Pancreas (tissue), 10 donors: ENCODE data around the gene RNF220. TPM values are rescaled to one million over a fixed set of nuclear protein-coding genes. Genes with fewer than 3 reads are reported as not detected.

Source experiments
- ATAC-seq, 4 donors: fragments of 200-7000 bp; cut with Tn5 transposase; one replicate each; pipeline versions ENCODE4 v1.8.0 to v1.9.1; 2020; ENCODE audit warnings: mild to moderate bottlenecking in 4 of 4, moderate library complexity in 4 of 4
- DNase-seq, 6 donors: peaks; one replicate each; pipeline ENCODE4 v3.0.0-alpha.2; 2020
- FAIRE-seq: peaks from 2 replicates; lab custom pipeline; 2012; peaks lifted over from hg19 to GRCh38; lab: Jason Lieb, UNC
- H3K27ac ChIP-seq, 4 donors: fragments of 200-600 bp; sonication (generic); 1 replicate in 3 of 4; 2 replicates in 1 of 4; pipeline versions ENCODE4 v1.5.0 to v1.8.0; 2020
- H3K27me3 ChIP-seq, 4 donors: fragments of 200-600 bp; one replicate each; pipeline ENCODE4 v1.8.0; 2021
- H3K36me3 ChIP-seq, 3 donors: fragments of 200-600 bp; sonication (generic) in 1 of 3; one replicate each; pipeline versions ENCODE4 v1.5.0 to v1.8.0; 2020 to 2021
- H3K4me1 ChIP-seq, 3 donors: fragments of 200-600 bp; one replicate each; pipeline ENCODE4 v1.8.0; 2021
- H3K4me3 ChIP-seq, 4 donors: fragments of 200-600 bp; sonication (generic) in 2 of 4; one replicate each; pipeline versions ENCODE4 v1.5.0 to v1.8.0; 2020 to 2021
- H3K9me3 ChIP-seq, 4 donors: fragments of 200-600 bp; one replicate each; pipeline ENCODE4 v1.8.0; 2021
- CTCF ChIP-seq, 4 donors: fragments of 200-600 bp; sonication (generic) in 3 of 4; IDR thresholded peaks; one replicate each; pipeline versions ENCODE4 v1.5.0 to v1.8.0; 2021; ENCODE audit warnings: antibody characterized with exemption in 4 of 4
- WGBS, 2 donors: extraction: QIAGEN DNeasy Blood & Tissue Kit; methylation state at CpG; one replicate each; pipeline ENCODE4 v1.1.7; 2013; 5-methylcytosine and 5-hydroxymethylcytosine counted together
- intact Hi-C, 3 donors: fragments of 100-400 bp; cut with DNase I; formaldehyde crosslinking; loops; one replicate each; pipeline versions ENCODE4 v1.11.1 to v1.14.2; 2022
- polyA plus RNA-seq, 2 donors: library from polyadenylated mRNA; stranded (reverse); fragments of 200-250 nt; gene quantifications; one replicate each; pipeline ENCODE4 v1.2.3, GENCODE V29; 2013
- total RNA-seq, 6 donors: library from RNA; stranded (reverse); fragmentation: NEBNext Ultra II Directional in 4 of 6; extraction: Animal tissue kit (Norgen Biotek cat#: 25700) in 4 of 6; gene quantifications; one replicate each; pipeline versions ENCODE4 v1.2.1 to v1.2.4, GENCODE V29; 2021 to 2023
- donor health status: healthy with polysubstance abuse.
- donor health status: DM: no; HTN: no; CAD: no; lungs with moderate emphysema.
- donor health status: DM: no; HTN: no; CAD: no.
- donor health status: control.
- donor health status: control.
- donor health status: Bipolar disorder and iron deficiency.
- donor health status: DM: yes; HTN: yes; CAD: no.
- donor health status: DM: no; HTN: no; CAD: no.
- donor health status: DM: no; HTN: no; CAD: no.
- donor health status: DM: yes; HTN: yes; CAD: no.

Gene RNF220
- total and polyA plus RNA-seq, 8 donors = 22.3 to 43.2 (median 33.0) TPM

GRCh38 chr1:44672961-44673674 lies 268.1 kb downstream of the RNF220 start:
- intact Hi-C loops = no loop called here
- TF ChIP-seq CTCF (IDR thresholded peaks at IDR 0.05) = no peak
- peaks cover 0 to 21% (median 0%) of the 10 kb centered on the region in 3 donors for H3K4me1 ChIP-seq
- H3K27ac ChIP-seq = peak overlapping the region; percentile 92 to 98 (median 97)
- no peaks in the 10 kb centered on the region for H3K36me3 ChIP-seq
- WGBS, 2 donors = 80 to 81% methylated on average over 14 of the region's 14 CpGs
- no peaks in the 10 kb centered on the region for H3K9me3 ChIP-seq
- no peak for FAIRE-seq
- ATAC-seq = no peak
- DNase-seq = peak in 1 of 6 donors; percentile 16
- H3K4me3 ChIP-seq = peak overlapping the region; percentile 36 to 65 (median 54)
- H3K27me3 ChIP-seq = no peaks in the 10 kb centered on the region

- no peaks in the 10 kb centered on the region for H3K27me3 ChIP-seq
- 1% methylated on average over 16 of the region's 16 CpGs for WGBS, 2 donors
- H3K36me3 ChIP-seq = no peaks in the 10 kb centered on the region
- FAIRE-seq (no peak), ATAC-seq (peak in 3 of 4 donors; percentile 0), DNase-seq (no peak)
- no peaks in the 10 kb centered on the region for H3K9me3 ChIP-seq
- peaks cover 0 to 21% (median 0%) of the 10 kb centered on the region in 3 donors for H3K4me1 ChIP-seq
- intact Hi-C loops = no loop called here
- no peak for TF ChIP-seq CTCF (IDR thresholded peaks at IDR 0.05)
- peak overlapping the region; percentile 36 to 65 (median 54) for H3K4me3 ChIP-seq
- H3K27ac ChIP-seq = peak overlapping the region; percentile 92 to 98 (median 97)
These were observed 268.6 kb downstream of the RNF220 start for GRCh38 chr1:44673675-44674112.

- FAIRE-seq (peak; percentile 59), ATAC-seq (peak; percentile 92 to 96 (median 95)), DNase-seq (peak; percentile 96 to 100 (median 100))
- Histone ChIP-seq H3K27me3 (no peaks in the 10 kb centered on the region), H3K4me3 (peak within 1 kb of the TSS; percentile 36 to 65 (median 54)), H3K36me3 (no peaks in the 10 kb centered on the region), H3K27ac (peak within 1 kb of the TSS; percentile 92 to 98 (median 97)), H3K9me3 (no peaks in the 10 kb centered on the region), H3K4me1 (peaks cover 0 to 21% (median 0%) of the 10 kb centered on the region in 3 donors)
- no peak for TF ChIP-seq CTCF (IDR thresholded peaks at IDR 0.05)
- intact Hi-C loops = no loop called here
- WGBS, 2 donors = 0 to 1% methylated on average over 53 to 56 of the region's 56 CpGs
These were observed 269.3 kb downstream of the RNF220 start, which contains the start of the genes ARMH1 and TMEM53 for GRCh38 chr1:44674113-44675000. TSS of gene ARMH1 (plus strand) at chr1:44674714. CDS start at chr1:44689698, 14,984 bp downstream. TSS of gene TMEM53 (minus strand) at chr1:44674481. CDS start at chr1:44674391, 90 bp downstream.

GRCh38 chr1:44675186-44675585 lies 270.1 kb downstream of the RNF220 start:
- H3K27ac ChIP-seq = peak overlapping the region in 3 of 4 donors; percentile 92 to 98 (median 97)
- no peaks in the 10 kb centered on the region for H3K9me3 ChIP-seq
- WGBS, 2 donors = 89% methylated on average over 7 of the region's 7 CpGs
- intact Hi-C loops = no loop called here
- DNase-seq (no peak), ATAC-seq (no peak), FAIRE-seq (no peak)
- peaks cover 0 to 21% (median 0%) of the 10 kb centered on the region in 3 donors for H3K4me1 ChIP-seq
- no peaks in the 10 kb centered on the region for H3K27me3 ChIP-seq
- no peaks in the 10 kb centered on the region for H3K36me3 ChIP-seq
- H3K4me3 ChIP-seq = peak overlapping the region in 1 of 4 donors; percentile 65
- no peak for TF ChIP-seq CTCF (IDR thresholded peaks at IDR 0.05)
